CD4-positive, CD25-positive, alpha-beta regulatory T cell (primary cell): ENCODE measurements around the gene LRRC31. TPM values are rescaled to one million over a fixed set of nuclear protein-coding genes. Genes with fewer than 3 reads are reported as not detected.

Experiments used
- ATAC-seq, 2 donors: fragments of 150-1000 bp; cut with Tn5 transposase; one replicate each; pipeline ENCODE4 v1.10.0; 2021; ENCODE audit warnings: low read depth in 2 of 2, moderate number of reproducible peaks in 2 of 2, moderate library complexity in 1 of 2
- DNase-seq, 3 donors: peaks; one replicate each; pipeline versions ENCODE4 v3.0.0 to v3.0.0-alpha.2; 2012 to 2022; ENCODE audit warnings: mixed read lengths in 1 of 3
- H3K27ac ChIP-seq: one replicate; pipeline ENCODE4 v1.7.0; 2013; ENCODE audit warnings: mild to moderate bottlenecking, low read length; ENCODE audit not compliant: insufficient read depth, poor library complexity, severe bottlenecking
- H3K27me3 ChIP-seq: one replicate; pipeline ENCODE4 v1.7.0; 2013; ENCODE audit warnings: low read length; ENCODE audit not compliant: control insufficient read depth, insufficient read depth
- H3K36me3 ChIP-seq: one replicate; pipeline ENCODE4 v1.7.0; 2013; ENCODE audit warnings: mild to moderate bottlenecking, low read length, moderate library complexity; ENCODE audit not compliant: control insufficient read depth, insufficient read depth
- H3K4me1 ChIP-seq: 2 replicates; pipeline ENCODE4 v1.7.0; 2013; ENCODE audit warnings: mild to moderate bottlenecking, low read length; ENCODE audit not compliant: insufficient read depth, control insufficient read depth, poor library complexity, severe bottlenecking
- H3K4me3 ChIP-seq: one replicate; pipeline ENCODE4 v1.7.0; 2013; ENCODE audit warnings: low read depth, mild to moderate bottlenecking, low read length, moderate library complexity
- H3K9me3 ChIP-seq, 2 experiments: 1 replicate in 1 of 2; 2 replicates in 1 of 2; pipeline ENCODE4 v1.7.0; 2013; ENCODE audit warnings: low read length in 2 of 2, mild to moderate bottlenecking in 1 of 2, moderate library complexity in 1 of 2; ENCODE audit not compliant: control insufficient read depth in 2 of 2
- H3K27ac Mint-ChIP-seq, 3 donors: one replicate each; pipeline ENCODE4 v1.8.0; 2020 to 2022; ENCODE audit warnings: mild to moderate bottlenecking in 3 of 3, mixed read lengths in 3 of 3, moderate library complexity in 2 of 3
- H3K27me3 Mint-ChIP-seq: one replicate; pipeline ENCODE4 v1.8.0; 2022; ENCODE audit warnings: mild to moderate bottlenecking, mixed read lengths
- H3K36me3 Mint-ChIP-seq: one replicate; pipeline ENCODE4 v1.8.0; 2020; ENCODE audit warnings: mixed read lengths
- H3K4me1 Mint-ChIP-seq, 4 donors: one replicate each; pipeline ENCODE4 v1.8.0; 2020 to 2022; ENCODE audit warnings: mixed read lengths in 4 of 4, mild to moderate bottlenecking in 1 of 4
- H3K4me3 Mint-ChIP-seq, 4 donors: one replicate each; pipeline ENCODE4 v1.8.0; 2020 to 2022; ENCODE audit warnings: mild to moderate bottlenecking in 4 of 4, mixed read lengths in 4 of 4, moderate library complexity in 3 of 4
- H3K9me3 Mint-ChIP-seq, 7 donors: one replicate each; pipeline ENCODE4 v1.8.0; 2020 to 2022; ENCODE audit warnings: mixed read lengths in 7 of 7, mild to moderate bottlenecking in 3 of 7, moderate library complexity in 2 of 7
- polyA plus RNA-seq, 4 donors: library from polyadenylated mRNA; unstranded; fragments of 300-500 nt; fragmentation: Illumina TruSeq; gene quantifications; one replicate each; pipeline ENCODE4 v1.2.3, GENCODE V29; 2021
- total RNA-seq: library from RNA; stranded (reverse); gene quantifications from one replicate; pipeline ENCODE4 v1.2.3, GENCODE V29; 2022

Gene LRRC31
- total and polyA plus RNA-seq, 5 donors from 2014 or later: not detected

DNA sequence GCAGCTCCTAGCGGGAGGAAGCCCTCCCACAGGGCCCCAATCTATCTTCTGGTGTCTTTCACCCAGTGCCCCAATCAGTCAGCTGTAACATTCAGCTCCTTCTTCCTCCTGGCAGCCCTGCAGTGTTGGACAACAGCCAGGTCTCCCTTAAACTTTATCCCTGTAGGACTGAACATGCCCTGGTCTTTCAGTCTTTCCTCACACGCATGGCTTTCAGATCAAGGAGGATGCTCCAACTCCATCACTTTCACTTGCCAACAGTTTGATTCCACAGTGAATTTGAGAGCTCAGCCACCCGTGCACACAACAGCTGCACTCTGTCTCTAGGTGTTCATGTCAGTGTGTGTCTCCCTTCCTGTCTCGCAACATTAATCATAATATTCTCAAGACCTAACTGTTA, 28.6 kb downstream of the LRRC31 start:
- H3K36me3 Mint-ChIP-seq: no peaks in the 10 kb centered on the region
- H3K4me3 Mint-ChIP-seq: no peak overlapping the region
- no peak for DNase-seq

DNA sequence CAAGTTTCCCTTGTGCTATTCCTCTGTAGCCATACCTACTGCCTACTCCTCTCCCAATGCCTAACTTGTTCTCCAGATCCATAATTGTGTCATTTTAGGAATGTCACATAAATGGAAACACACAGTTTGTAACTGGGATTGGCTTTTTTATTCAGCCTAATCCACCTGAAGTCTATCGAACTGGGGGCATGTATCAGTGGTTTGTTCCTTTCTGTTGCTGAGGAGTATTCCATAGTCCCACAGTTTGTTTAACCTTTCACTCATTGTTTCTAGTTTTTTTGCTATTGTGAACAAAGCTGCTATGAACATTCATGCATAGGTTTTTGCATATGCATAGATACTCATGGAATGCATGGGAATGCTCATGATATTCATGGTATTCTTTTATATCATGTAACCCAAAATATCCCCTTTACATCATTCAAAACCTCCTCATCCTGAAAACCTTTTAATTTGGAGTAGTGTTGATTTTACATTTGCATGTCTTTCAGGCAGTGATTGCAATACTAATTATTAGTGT, 31.2 kb downstream of the LRRC31 start:
- Mint-ChIP-seq H3K4me1 (no peaks in the 10 kb centered on the region), H3K27me3 (peaks cover 18% of the 10 kb centered on the region)
- no peak for ATAC-seq

More for the DNA sequence above, 28.6 kb downstream of the LRRC31 start:
- Mint-ChIP-seq H3K27ac (peak overlapping the region in 1 of 3 donors; percentile 15), H3K4me1 (no peaks in the 10 kb centered on the region), H3K9me3 (no peaks in the 10 kb centered on the region), H3K27me3 (peaks cover 35% of the 10 kb centered on the region)
- Histone ChIP-seq H3K4me1 (no peaks in the 10 kb centered on the region), H3K27ac (no peak overlapping the region), H3K9me3 (no peaks in the 10 kb centered on the region), H3K36me3 (no peaks in the 10 kb centered on the region), H3K4me3 (no peak overlapping the region), H3K27me3 (peaks cover 8% of the 10 kb centered on the region)
- ATAC-seq: no peak

DNA sequence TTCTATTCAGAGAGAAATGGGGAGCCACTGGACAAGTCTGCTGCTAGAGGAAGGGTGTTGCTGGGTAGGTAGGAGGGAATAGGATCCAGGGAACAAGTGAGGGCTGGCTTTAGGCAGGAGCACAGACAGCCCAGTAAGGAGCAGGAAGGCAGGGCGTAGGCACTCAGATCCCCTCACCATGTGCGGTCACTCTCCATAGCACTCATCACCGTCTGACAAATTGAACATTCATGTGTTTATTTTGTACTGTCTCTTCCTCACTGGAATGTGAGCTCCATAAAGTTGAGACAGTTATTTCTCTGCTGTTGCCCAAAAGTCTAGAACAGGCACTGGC, 32.8 kb downstream of the LRRC31 start:
- Histone ChIP-seq H3K4me3 (no peak overlapping the region), H3K27ac (no peak overlapping the region), H3K36me3 (no peaks in the 10 kb centered on the region), H3K4me1 (no peaks in the 10 kb centered on the region), H3K27me3 (peaks cover 8% of the 10 kb centered on the region), H3K9me3 (no peaks in the 10 kb centered on the region)
- Mint-ChIP-seq H3K27me3 (peaks cover 27% of the 10 kb centered on the region), H3K4me3 (no peak overlapping the region), H3K4me1 (no peaks in the 10 kb centered on the region), H3K9me3 (no peaks in the 10 kb centered on the region), H3K36me3 (no peaks in the 10 kb centered on the region), H3K27ac (no peak overlapping the region)
- DNase-seq (no peak), ATAC-seq (no peak)

More for the DNA sequence above, 31.2 kb downstream of the LRRC31 start:
- no peaks in the 10 kb centered on the region for H3K36me3 ChIP-seq
- DNase-seq: no peak
- no peaks in the 10 kb centered on the region for H3K4me1 ChIP-seq
- no peaks in the 10 kb centered on the region for H3K36me3 Mint-ChIP-seq
- no peak overlapping the region for H3K4me3 Mint-ChIP-seq
- H3K4me3 ChIP-seq: no peak overlapping the region
- no peak overlapping the region for H3K27ac Mint-ChIP-seq
- no peaks in the 10 kb centered on the region for H3K9me3 ChIP-seq
- H3K27me3 ChIP-seq: peaks cover 8% of the 10 kb centered on the region
- no peak overlapping the region for H3K27ac ChIP-seq
- H3K9me3 Mint-ChIP-seq: no peaks in the 10 kb centered on the region

DNA sequence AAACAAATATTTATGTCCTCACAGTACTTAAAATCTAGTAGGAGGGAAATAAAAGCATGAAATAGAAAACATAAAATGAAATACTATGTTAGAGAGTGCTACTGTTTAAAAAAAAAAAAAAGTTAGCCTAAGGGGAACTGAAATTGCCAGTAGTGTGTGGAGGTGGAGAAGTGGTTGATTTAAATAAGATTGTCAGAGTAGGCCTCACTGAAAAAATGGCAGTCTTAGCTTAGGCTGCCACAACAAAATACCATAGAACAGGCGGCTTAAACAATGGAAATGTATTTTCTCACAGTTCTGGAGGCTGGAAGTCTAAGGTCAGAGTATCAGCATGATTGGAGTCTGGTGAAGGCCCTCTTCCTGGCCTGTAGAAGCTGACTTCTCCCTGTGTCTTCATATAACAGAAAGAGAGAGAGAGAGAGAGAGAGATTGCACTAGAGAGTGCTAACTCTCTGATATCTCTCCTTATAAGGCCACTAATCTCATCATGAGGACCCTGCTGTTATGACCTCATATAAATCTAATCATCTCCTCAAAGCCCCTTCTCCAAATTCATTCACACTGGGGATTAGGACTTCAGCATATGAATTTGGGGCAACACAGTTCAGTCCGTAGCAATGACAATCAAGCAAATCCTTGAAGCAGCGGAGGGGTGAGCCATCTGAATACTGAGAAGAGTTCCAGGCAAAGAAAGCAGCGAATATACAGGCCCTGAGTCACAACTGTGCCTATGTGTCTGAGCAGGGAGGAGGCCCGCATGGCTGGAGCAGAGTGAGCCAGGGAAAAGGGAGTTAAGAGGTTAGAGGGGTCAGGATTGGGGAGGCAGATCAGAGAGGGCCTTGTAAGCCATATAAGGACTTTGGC, 33.4 kb downstream of the LRRC31 start:
- H3K27me3 ChIP-seq: peaks cover 6% of the 10 kb centered on the region
- no peaks in the 10 kb centered on the region for H3K4me1 ChIP-seq
- Mint-ChIP-seq H3K9me3 (peaks cover 0 to 2% (median 0%) of the 10 kb centered on the region in 7 donors), H3K36me3 (no peaks in the 10 kb centered on the region), H3K4me3 (no peak overlapping the region), H3K27me3 (peaks cover 25% of the 10 kb centered on the region), H3K27ac (no peak overlapping the region), H3K4me1 (no peaks in the 10 kb centered on the region)
- ATAC-seq (no peak), DNase-seq (no peak)
- H3K36me3 ChIP-seq: no peaks in the 10 kb centered on the region
- no peak overlapping the region for H3K27ac ChIP-seq
- H3K4me3 ChIP-seq: no peak overlapping the region
- H3K9me3 ChIP-seq: no peaks in the 10 kb centered on the region

DNA sequence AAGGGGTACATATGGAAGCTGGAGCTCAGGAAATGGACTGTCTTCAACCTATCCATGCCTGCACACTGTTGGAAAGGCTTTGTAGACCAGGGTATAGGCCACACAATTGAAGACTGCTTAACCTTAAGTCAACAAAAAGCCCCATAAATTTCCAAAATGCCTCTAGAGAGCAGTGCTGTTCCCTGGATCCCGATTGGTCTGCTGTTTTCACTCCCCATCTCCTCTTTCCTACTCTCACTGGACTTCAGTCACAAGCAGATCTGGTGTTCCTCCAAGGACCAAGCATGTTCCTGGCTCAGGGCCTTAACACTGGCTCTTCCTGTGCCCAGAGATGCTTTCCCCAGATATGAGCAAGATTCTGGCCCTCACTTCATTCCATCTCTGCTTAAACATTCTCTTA, 34.2 kb downstream of the LRRC31 start:
- no peak overlapping the region for H3K4me3 ChIP-seq
- ATAC-seq (no peak), DNase-seq (no peak)
- Mint-ChIP-seq H3K36me3 (no peaks in the 10 kb centered on the region), H3K9me3 (peaks cover 0 to 2% (median 0%) of the 10 kb centered on the region in 7 donors), H3K27me3 (peaks cover 17% of the 10 kb centered on the region), H3K4me1 (no peaks in the 10 kb centered on the region), H3K27ac (peak overlapping the region in 1 of 3 donors; percentile 70), H3K4me3 (no peak overlapping the region)
- no peaks in the 10 kb centered on the region for H3K36me3 ChIP-seq
- H3K4me1 ChIP-seq: no peaks in the 10 kb centered on the region
- H3K27ac ChIP-seq: no peak overlapping the region
- H3K27me3 ChIP-seq: peaks cover 3% of the 10 kb centered on the region
- no peaks in the 10 kb centered on the region for H3K9me3 ChIP-seq

DNA sequence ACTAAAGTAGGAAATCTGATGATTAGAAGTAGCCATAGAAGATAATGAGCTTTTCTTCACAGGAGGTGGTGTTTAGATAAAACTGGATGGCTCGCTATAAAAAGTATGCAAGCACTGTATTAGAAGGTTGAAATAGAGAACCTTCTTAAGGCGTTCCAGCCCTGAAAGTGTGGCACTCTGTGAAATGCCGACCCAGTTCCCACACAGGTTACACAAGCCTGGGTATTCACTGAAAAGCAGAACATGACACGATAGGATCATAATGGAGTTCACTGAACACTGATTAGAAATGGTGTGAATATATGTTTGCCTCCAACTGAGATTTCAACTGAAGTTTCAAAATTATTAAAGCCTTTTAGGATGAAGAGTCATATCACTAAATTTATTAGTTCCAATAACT, 42.0 kb downstream of the LRRC31 start:
- Mint-ChIP-seq H3K27me3 (peaks cover 9% of the 10 kb centered on the region), H3K4me3 (no peak overlapping the region), H3K4me1 (peaks cover 0 to 2% (median under 1%) of the 10 kb centered on the region in 4 donors), H3K9me3 (peaks cover 0 to 2% (median 0%) of the 10 kb centered on the region in 7 donors), H3K36me3 (no peaks in the 10 kb centered on the region), H3K27ac (no peak overlapping the region)
- DNase-seq (no peak), ATAC-seq (no peak)
- H3K27ac ChIP-seq: no peak overlapping the region
- H3K27me3 ChIP-seq: peaks cover 3% of the 10 kb centered on the region
- H3K9me3 ChIP-seq: no peaks in the 10 kb centered on the region
- H3K4me1 ChIP-seq: no peaks in the 10 kb centered on the region
- H3K36me3 ChIP-seq: no peaks in the 10 kb centered on the region
- H3K4me3 ChIP-seq: no peak overlapping the region

DNA sequence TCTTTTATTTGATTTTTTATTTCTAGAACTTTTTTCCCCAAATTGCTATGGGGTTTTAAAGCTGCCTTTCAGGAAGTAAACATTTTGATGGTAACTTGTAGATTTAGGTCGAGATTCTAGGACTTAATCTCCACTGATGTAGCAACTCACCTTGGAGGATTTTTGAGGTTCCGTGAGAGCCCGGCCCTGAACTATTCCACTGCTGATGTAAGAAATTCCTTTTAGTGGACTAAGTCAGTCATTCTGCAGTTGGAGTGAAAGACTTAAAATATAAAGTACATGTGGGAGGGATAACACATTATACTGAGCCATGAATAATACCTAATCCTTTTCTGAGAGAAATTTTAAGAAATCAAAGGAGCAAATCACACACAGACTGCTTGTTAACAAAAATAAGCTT, 44.4 kb downstream of the LRRC31 start:
- H3K27ac ChIP-seq: no peak overlapping the region
- no peak overlapping the region for H3K4me3 Mint-ChIP-seq
- H3K27me3 ChIP-seq: peaks cover 3% of the 10 kb centered on the region
- ATAC-seq (no peak), DNase-seq (no peak)
- no peak overlapping the region for H3K4me3 ChIP-seq
- no peaks in the 10 kb centered on the region for H3K36me3 Mint-ChIP-seq
- no peak overlapping the region for H3K27ac Mint-ChIP-seq
- no peaks in the 10 kb centered on the region for H3K4me1 ChIP-seq
- peaks cover 13% of the 10 kb centered on the region for H3K27me3 Mint-ChIP-seq
- no peaks in the 10 kb centered on the region for H3K36me3 ChIP-seq
- no peaks in the 10 kb centered on the region for H3K9me3 ChIP-seq
- H3K9me3 Mint-ChIP-seq: no peaks in the 10 kb centered on the region
- H3K4me1 Mint-ChIP-seq: peaks cover 0 to 2% (median under 1%) of the 10 kb centered on the region in 4 donors

DNA sequence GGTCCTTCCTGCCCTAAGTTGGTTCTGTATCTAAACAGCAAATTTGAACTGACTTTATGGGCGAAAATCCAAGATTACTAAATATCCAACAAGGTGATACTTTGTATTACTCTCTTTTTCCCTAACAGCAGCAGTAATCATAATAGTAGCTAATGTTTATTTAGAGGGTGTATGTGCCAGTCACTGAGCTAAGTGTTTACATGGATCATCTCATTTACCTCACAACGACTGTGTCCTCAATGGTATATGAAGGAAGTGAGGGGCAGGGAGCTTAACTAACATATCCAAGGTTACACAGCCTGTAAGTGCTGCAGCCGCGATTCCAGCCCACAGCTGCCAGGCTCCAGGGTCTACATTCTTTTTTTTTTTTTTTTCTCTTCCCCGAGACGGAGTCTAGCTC, 46.8 kb downstream of the LRRC31 start:
- Mint-ChIP-seq H3K4me1 (no peaks in the 10 kb centered on the region), H3K9me3 (peaks cover 0 to 2% (median 0%) of the 10 kb centered on the region in 7 donors), H3K27ac (no peak overlapping the region), H3K36me3 (no peaks in the 10 kb centered on the region), H3K4me3 (no peak overlapping the region), H3K27me3 (peaks cover 26% of the 10 kb centered on the region)
- no peak overlapping the region for H3K4me3 ChIP-seq
- DNase-seq: no peak
- H3K27me3 ChIP-seq: peaks cover 6% of the 10 kb centered on the region
- no peak for ATAC-seq
- H3K36me3 ChIP-seq: no peaks in the 10 kb centered on the region
- H3K27ac ChIP-seq: no peak overlapping the region
- no peaks in the 10 kb centered on the region for H3K9me3 ChIP-seq
- H3K4me1 ChIP-seq: no peaks in the 10 kb centered on the region
